ENCODE measurements around the gene USP25.

DNA sequence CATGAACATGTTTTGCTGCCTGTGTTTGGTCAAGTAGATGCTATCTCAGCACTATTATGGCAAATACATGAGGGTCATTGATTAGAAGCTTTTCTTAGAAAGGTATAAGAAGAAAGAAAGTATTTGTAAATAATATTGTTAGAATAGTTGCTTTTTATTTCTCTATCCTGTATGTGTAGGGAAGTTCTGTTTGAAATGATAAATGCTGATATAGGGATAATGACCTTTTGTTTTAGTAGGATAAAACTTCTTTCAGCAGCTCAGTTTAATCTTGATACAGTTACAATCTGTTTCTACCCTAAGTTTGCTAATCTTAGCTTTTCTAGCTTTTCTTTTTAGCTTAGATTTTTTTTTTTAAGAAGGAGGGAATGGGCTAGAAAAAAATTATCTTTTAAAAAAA, 63.3 kb downstream of the USP25 start:
- TF ChIP-seq YY1 (IDR thresholded peaks at IDR 0.05; ENCODE audit: insufficient read depth, insufficient read length), result no peak
- no peak for TF ChIP-seq SUZ12 (IDR thresholded peaks at IDR 0.05; ENCODE audit: extremely low read depth, insufficient read depth, insufficient read length)
- no peak for TF ChIP-seq ZNF274 (IDR thresholded peaks at IDR 0.05; ENCODE audit: low read depth, low read length)

All from NT2/D1 (cell line).